Measurements from ENCODE around the gene CBLN3. TPM values are rescaled to one million over a fixed set of nuclear protein-coding genes. Genes with fewer than 3 reads are reported as not detected.
A peak's percentile ranks its signal among the peaks of the same experiment; 100 is the strongest.
"Not testable (repeated sequence)": the region's sequence is repeated elsewhere in the genome, so short reads cannot be mapped to it uniquely, and the experiment has no call there.

CBLN3 gene
- total and polyA plus RNA-seq, 5 experiments from 2014 or later = 0.23 to 4.8 (median 3.9) TPM; not detected in 2

DNA sequence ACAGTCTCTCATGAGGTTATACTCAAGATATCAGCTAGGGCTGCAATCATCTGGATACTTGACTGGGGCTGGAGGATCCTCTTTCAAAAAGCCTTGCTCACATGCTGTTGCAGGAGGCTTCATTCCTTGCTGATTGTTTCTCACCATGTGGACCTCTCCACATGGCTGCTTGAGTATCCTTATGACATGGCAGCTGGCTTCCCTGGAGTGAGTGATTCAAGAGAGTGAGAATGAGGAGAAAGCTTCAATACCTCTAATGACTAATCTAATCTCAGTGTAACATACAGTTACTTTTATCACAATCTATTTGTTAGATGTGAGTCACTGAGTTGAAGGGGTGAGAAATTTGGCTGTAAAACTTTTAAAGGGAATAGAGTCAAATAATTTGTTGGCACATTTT is 27.5 kb upstream of the CBLN3 start:
- no peak overlapping the region for H3K4me3 Mint-ChIP-seq
- no peak for ATAC-seq

GRCh38 chr14:24450828-24451227 is 21.4 kb upstream of the CBLN3 start:
- H3K4me3 Mint-ChIP-seq, H3K27ac Mint-ChIP-seq, POLR2A ChIA-PET, DNase-seq, ATAC-seq, H3K4me1 Mint-ChIP-seq, H3K27me3 Mint-ChIP-seq: not testable (repeated sequence)
- Mint-ChIP-seq H3K36me3 (peaks cover 18 to 33% (median 25%) of the 10 kb centered on the region in 3 donors), H3K9me3 (peaks cover 0 to 10% (median 4%) of the 10 kb centered on the region in 9 donors)

More for the DNA sequence above, 27.5 kb upstream of the CBLN3 start:
- Mint-ChIP-seq H3K36me3 (peaks cover 12 to 32% (median 17%) of the 10 kb centered on the region in 3 donors), H3K9me3 (peaks cover 0 to 16% (median 5%) of the 10 kb centered on the region in 9 donors), H3K27me3 (no peaks in the 10 kb centered on the region), H3K4me1 (peaks cover 2 to 6% (median 3%) of the 10 kb centered on the region in 4 donors), H3K27ac (peak overlapping the region in 1 of 10 donors; percentile 36)
- POLR2A ChIA-PET = no interaction called here
- no peak for DNase-seq

DNA sequence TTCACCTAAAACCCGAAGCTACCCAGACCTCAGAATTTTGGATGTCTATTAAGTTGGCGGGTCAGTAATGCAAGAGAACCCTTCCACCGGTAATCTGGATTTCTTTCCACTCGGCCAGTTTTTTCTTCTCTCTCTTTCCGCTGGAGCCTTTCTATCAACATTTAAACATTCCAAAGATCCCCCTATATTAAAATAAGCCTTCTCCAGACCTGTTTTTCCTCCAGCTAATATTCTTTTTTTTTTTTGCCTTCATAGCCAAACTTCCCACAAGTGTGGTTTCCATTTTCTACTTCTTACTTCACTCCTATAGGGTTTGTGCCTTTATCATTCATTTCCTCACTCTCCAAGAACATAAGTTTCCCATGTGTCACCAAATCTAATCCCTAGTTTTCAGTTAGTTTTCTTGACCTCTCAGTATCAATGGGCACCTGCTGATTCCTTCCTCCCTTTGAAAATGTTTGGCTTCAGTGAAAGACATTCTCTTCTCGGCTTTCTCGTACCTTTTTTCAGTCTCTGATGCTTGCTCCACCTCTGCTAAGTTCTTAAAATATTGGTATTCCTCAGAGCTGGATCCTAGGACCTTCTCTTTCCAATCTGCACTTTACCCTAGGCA is 13.7 kb upstream of the CBLN3 start:
- Mint-ChIP-seq H3K4me3 (peak overlapping the region; percentile 90 to 98 (median 96)), H3K27ac (peak overlapping the region; percentile 98 to 100 (median 99)), H3K4me1 (peaks cover 21 to 43% (median 38%) of the 10 kb centered on the region in 4 donors), H3K27me3 (no peaks in the 10 kb centered on the region), H3K9me3 (peaks cover 0 to 8% (median 0%) of the 10 kb centered on the region in 9 donors), H3K36me3 (peaks cover 0 to 24% (median 6%) of the 10 kb centered on the region in 3 donors)
- no peak for DNase-seq
- no peak for ATAC-seq
- POLR2A ChIA-PET = interaction anchor here (0.6 to 4.8 kb wide), 5 partner anchors 13 to 316 kb away, joined by 4 to 110 read pairs (median 8); partner anchors contain the start of genes CBLN3, KHNYN, RIPK3 and TINF2

- DNase-seq (peak; percentile 84 to 99 (median 96)), ATAC-seq (peak; percentile 88 to 89)
- Mint-ChIP-seq H3K27ac (peak within 1 kb of the TSS; percentile 98 to 100 (median 99)), H3K27me3 (no peaks in the 10 kb centered on the region), H3K9me3 (peaks cover 0 to 8% (median 0%) of the 10 kb centered on the region in 9 donors), H3K36me3 (peaks cover 0 to 29% (median 6%) of the 10 kb centered on the region in 3 donors), H3K4me1 (peaks cover 21 to 50% (median 45%) of the 10 kb centered on the region in 4 donors), H3K4me3 (peak within 1 kb of the TSS; percentile 90 to 98 (median 96))
- POLR2A ChIA-PET = interaction anchor here (0.6 to 4.8 kb wide), 14 partner anchors 12 to 1140 kb away, joined by 3 to 110 read pairs (median 4); partner anchors contain the start of genes CBLN3, KHNYN, LTB4R and PPP1R3E
Observed at GRCh38 chr14:24442240-24443052, 13.0 kb upstream of the CBLN3 start, which contains the start of gene SDR39U1. SDR39U1 (minus strand) TSS chr14:24442776; CDS start chr14:24442769, 7 bp downstream.

DNA sequence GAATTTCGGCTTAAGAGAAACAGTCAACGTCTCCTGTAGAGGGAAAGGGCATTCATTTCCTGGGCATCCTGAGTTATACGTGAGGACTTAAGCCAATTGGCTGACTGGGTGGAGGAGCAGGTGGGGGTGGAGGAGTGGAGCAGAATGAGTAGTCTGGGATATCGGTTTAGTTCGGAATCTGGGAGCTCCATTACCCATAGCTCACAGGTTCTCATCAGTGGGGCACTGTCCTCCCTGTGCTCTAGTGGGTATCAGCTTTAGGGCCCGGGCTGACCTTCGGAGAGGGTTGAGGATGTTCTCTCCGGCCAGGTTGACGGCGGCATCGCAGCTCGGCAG is 12.4 kb upstream of the CBLN3 start:
- Mint-ChIP-seq H3K4me1 (peaks cover 22 to 56% (median 51%) of the 10 kb centered on the region in 4 donors), H3K27me3 (no peaks in the 10 kb centered on the region), H3K27ac (peak overlapping the region; percentile 98 to 100 (median 99)), H3K9me3 (peaks cover 0 to 8% (median 0%) of the 10 kb centered on the region in 9 donors), H3K4me3 (peak overlapping the region; percentile 90 to 98 (median 96)), H3K36me3 (peaks cover 0 to 31% (median 6%) of the 10 kb centered on the region in 3 donors)
- no peak for DNase-seq
- POLR2A ChIA-PET = interaction anchor here (0.6 to 4.8 kb wide), 13 partner anchors 12 to 1139 kb away, joined by 3 to 110 read pairs (median 4); partner anchors contain the start of genes CBLN3, CHMP4A, KHNYN and LTB4R
- ATAC-seq = no peak

GRCh38 chr14:24441485-24441884 is 12.0 kb upstream of the CBLN3 start:
- POLR2A ChIA-PET = interaction anchor here (0.6 to 4.8 kb wide), 13 partner anchors 11 to 1139 kb away, joined by 3 to 110 read pairs (median 4); partner anchors contain the start of genes CBLN3, CHMP4A, KHNYN and LTB4R

DNA sequence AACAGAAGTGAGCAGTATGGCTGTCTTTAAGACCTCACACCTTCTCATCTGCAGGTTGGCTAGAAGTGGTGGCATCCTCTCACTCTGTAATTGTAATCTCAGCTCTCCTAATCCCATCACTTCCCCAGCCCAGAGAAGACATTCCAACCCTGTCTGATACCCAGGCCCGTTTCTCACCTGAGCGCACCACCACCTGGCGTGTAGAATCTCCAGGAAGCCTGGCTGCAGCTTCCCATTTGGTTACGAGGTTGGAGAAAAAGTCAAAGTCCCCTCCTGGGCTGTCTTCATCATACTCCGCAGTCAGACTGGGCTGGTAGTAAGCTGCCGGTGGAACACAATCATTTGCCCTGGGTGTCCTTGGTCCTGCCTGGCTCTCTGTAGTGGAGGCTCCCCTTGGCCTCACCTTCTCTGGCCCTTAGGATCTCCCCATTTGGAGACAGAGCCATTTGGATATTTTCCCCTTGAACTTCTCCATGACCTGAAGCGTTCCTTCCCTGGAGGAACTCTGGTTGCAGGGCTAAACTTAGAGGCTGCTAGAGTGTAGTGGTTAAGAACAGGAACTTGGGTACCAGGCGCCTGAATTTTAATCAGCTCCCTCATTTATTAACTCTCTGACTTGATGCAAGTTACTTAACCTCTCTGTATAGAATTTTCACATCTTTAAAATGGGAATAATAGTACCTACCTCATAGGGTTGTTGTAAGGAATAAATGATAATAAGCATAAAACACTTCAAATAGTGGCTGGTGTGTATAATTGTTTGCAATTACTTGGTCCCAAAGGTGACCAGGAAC is 11.3 kb upstream of the CBLN3 start:
- H3K4me1 Mint-ChIP-seq = peaks cover 28 to 64% (median 60%) of the 10 kb centered on the region in 4 donors
- no peak for ATAC-seq
- POLR2A ChIA-PET = interaction anchor here (0.9 to 4.8 kb wide), 6 partner anchors 11 to 227 kb away, joined by 3 to 110 read pairs (median 3); partner anchors contain the start of genes CBLN3, CHMP4A, KHNYN and RABGGTA
- peaks cover 0 to 8% (median 0%) of the 10 kb centered on the region in 9 donors for H3K9me3 Mint-ChIP-seq
- peak overlapping the region; percentile 4 to 98 (median 96) for H3K4me3 Mint-ChIP-seq
- H3K27me3 Mint-ChIP-seq = no peaks in the 10 kb centered on the region
- DNase-seq = no peak
- H3K36me3 Mint-ChIP-seq = peaks cover 0 to 39% (median 8%) of the 10 kb centered on the region in 3 donors
- peak overlapping the region in 9 of 10 donors; percentile 27 to 100 (median 99) for H3K27ac Mint-ChIP-seq

More at GRCh38 chr14:24441485-24441884, 12.0 kb upstream of the CBLN3 start:
- Mint-ChIP-seq H3K36me3 (peaks cover 0 to 35% (median 6%) of the 10 kb centered on the region in 3 donors), H3K4me3 (peak overlapping the region; percentile 90 to 98 (median 96)), H3K4me1 (peaks cover 26 to 60% (median 55%) of the 10 kb centered on the region in 4 donors), H3K27me3 (no peaks in the 10 kb centered on the region), H3K9me3 (peaks cover 0 to 8% (median 0%) of the 10 kb centered on the region in 9 donors), H3K27ac (peak overlapping the region; percentile 53 to 100 (median 99))
- no peak for DNase-seq
- ATAC-seq = no peak

- peak overlapping the region in 4 of 10 donors; percentile 3 to 76 (median 52) for H3K4me3 Mint-ChIP-seq
- peaks cover 0 to 8% (median 0%) of the 10 kb centered on the region in 9 donors for H3K9me3 Mint-ChIP-seq
- peaks cover 0 to 47% (median 7%) of the 10 kb centered on the region in 3 donors for H3K36me3 Mint-ChIP-seq
- H3K27ac Mint-ChIP-seq = peak overlapping the region in 8 of 10 donors; percentile 22 to 100 (median 64)
- no peaks in the 10 kb centered on the region for H3K27me3 Mint-ChIP-seq
- no peak for ATAC-seq
- POLR2A ChIA-PET = interaction anchor here (1.4 to 4.8 kb wide), 2 partner anchors 10 to 100 kb away, joined by 3 to 110 read pairs; partner anchors contain the start of genes CBLN3, KHNYN and RIPK3
- no peak for DNase-seq
- peaks cover 30 to 70% (median 64%) of the 10 kb centered on the region in 4 donors for H3K4me1 Mint-ChIP-seq
Observed at GRCh38 chr14:24439830-24440605, 10.6 kb upstream of the CBLN3 start.

DNA sequence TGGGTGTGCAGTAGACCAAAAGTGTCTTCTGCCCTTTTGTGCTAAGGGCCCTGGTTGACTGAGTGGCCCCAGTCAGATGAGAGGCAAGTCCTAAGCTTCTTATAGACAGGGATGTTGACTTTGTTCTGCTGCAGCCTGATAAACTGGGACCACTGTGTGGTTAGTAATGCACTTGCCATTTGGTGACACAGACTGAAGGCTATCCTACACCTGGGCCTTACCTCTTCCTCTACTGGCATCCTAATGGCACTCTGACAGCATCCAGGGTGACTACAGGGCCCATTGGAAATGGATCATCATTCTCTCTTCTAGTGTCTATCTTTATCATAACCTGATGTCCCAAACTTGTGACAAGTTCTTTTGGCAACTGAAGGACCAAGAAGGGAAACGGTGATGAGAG is 9.8 kb upstream of the CBLN3 start:
- peak overlapping the region in 2 of 10 donors; percentile 48 to 76 for H3K4me3 Mint-ChIP-seq
- peak overlapping the region in 7 of 10 donors; percentile 9 to 75 (median 46) for H3K27ac Mint-ChIP-seq
- peaks cover 0 to 54% (median 7%) of the 10 kb centered on the region in 3 donors for H3K36me3 Mint-ChIP-seq
- POLR2A ChIA-PET = interaction anchor here (1.4 to 4.8 kb wide), 3 partner anchors 9 to 99 kb away, joined by 3 to 110 read pairs (median 6); partner anchors contain the start of genes CBLN3, KHNYN and RIPK3
- no peak for ATAC-seq
- peaks cover 31 to 71% (median 64%) of the 10 kb centered on the region in 4 donors for H3K4me1 Mint-ChIP-seq
- no peaks in the 10 kb centered on the region for H3K27me3 Mint-ChIP-seq
- H3K9me3 Mint-ChIP-seq = peaks cover 0 to 8% (median 0%) of the 10 kb centered on the region in 9 donors
- DNase-seq = no peak

DNA sequence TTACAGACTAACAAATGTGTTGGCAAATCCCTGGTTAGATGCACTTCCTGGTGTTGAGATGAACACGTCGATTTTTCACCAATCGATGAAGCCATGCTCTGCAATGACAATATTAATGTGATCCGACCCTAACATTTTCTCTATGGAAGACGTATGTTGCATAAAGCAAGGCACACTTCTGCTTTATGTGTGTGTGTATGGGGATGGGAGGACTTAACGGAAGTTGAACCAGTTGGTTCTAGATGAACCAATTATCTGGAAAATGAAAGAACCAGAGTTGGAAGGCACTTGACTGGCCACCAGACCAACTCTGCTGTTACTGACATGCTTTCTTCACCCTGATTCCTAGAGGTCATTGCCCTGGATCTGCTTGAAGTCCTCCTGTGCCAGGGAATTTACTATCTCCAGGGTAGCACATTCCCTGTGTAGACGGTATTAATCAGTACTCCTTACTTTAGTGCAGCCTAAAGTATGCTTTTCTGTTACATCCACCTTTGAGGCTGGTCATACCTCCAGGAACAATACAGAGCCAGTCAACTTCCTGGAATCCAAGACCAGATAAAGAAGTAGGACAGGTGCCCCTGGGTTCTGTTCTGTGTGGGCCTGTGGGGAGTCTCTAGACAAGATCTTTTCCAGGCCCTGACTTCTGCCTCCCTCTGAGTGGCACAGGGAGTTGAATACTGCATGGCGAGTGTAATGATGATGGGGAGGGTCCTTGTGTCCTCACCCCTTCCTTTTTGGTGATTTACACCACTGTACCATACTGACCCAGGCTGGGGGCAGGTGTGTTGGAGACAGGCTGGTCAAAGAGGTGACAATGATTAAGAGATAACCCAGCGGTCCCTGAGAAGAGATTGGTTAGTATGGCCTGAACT is 9.0 kb upstream of the CBLN3 start:
- Mint-ChIP-seq H3K9me3 (peaks cover 0 to 4% (median 0%) of the 10 kb centered on the region in 9 donors), H3K27me3 (no peaks in the 10 kb centered on the region), H3K4me3 (peak overlapping the region in 1 of 10 donors; percentile 57), H3K27ac (peak overlapping the region in 9 of 10 donors; percentile 37 to 86 (median 64)), H3K4me1 (peaks cover 29 to 69% (median 61%) of the 10 kb centered on the region in 4 donors), H3K36me3 (peaks cover 0 to 62% (median 7%) of the 10 kb centered on the region in 3 donors)
- DNase-seq = no peak
- POLR2A ChIA-PET = interaction anchor here (1.6 to 3.4 kb wide), 3 partner anchors 9 to 168 kb away, joined by 5 to 37 read pairs (median 6); partner anchors contain the start of genes CBLN3, KHNYN and RABGGTA
- no peak for ATAC-seq

Measured in naive thymus-derived CD8-positive, alpha-beta T cell (primary cell).